HG03565 (cell line): ENCODE data around the gene C19orf47.
"Not testable (repeated sequence)": the region's sequence is repeated elsewhere in the genome, so short reads cannot be mapped to it uniquely, and the experiment has no call there.

Experiments used
- ATAC-seq: cut with Tn5 transposase; IDR thresholded peaks from one replicate; pipeline ENCODE4 v1.9.1; 2021; ENCODE audit warnings: mild to moderate bottlenecking, moderate library complexity; ENCODE audit not compliant: unreplicated experiment

Gene C19orf47

GRCh38 chr19:40377876-40378385, 29.7 kb upstream of the C19orf47 start:
- ATAC-seq = no peak

DNA sequence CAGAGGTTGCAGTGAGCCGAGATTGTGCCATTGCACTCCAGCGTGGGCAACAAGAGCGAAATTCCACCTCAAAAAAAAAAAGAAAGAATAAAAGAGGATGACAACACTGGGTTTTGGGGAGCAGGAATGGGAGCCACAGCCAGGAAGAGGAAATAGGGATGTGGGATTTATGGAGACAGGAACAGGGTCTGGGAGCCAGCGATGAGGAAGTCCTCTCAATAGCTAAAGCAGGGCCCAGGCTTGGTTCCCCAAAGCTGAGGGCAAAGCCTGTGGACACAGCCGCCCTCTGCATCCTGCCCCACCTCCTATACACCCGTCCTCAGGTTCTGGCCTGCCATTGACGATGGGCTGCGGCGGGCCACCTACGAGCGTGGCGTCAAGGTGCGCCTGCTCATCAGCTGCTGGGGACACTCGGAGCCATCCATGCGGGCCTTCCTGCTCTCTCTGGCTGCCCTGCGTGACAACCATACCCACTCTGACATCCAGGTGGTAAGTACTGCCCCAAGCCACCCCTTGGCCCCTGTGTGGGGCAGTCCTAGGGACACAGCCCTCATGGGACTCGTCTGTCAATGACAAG, 28.2 kb upstream of the C19orf47 start:
- ATAC-seq = no peak

GRCh38 chr19:40374084-40374483, 25.9 kb upstream of the C19orf47 start:
- no peak for ATAC-seq

GRCh38 chr19:40371802-40372122, 23.6 kb upstream of the C19orf47 start:
- ATAC-seq = no peak

DNA sequence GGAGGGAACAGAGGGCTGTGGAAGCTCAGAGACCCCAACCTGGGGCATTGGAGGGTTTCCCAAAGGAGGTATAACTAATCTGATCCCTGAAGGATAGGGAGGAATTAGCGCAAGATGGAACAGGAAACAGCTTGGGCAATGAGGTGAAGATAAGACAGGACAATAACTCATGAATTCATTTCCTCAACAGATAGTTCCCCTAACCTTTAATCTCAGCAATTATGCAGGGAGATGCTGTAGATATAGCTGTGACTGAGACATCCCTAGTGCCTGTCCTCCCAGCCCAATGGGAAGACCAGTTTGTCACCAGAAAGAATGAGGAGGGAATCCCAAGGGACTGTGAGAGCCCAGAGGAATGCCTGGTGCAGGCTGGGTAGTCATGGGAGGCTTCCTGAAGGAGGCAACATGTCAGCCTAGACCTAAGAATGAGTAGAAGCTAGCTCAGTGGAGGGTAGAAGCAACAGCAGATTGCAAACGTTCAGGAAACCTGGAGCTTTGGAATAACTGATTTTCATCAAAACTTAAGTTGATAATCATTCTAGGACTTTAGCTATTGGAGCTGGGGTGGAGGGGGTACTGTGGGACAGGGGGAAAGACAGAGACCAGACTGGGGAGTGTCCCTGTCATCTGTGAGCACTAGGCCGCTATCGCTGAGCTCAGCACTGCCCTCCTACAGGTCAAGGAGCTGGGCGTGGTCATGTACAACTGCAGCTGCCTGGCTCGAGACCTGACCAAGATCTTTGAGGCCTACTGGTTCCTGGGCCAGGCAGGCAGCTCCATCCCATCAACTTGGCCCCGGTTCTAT, 23.0 kb upstream of the C19orf47 start:
- no peak for ATAC-seq

- ATAC-seq = not testable (repeated sequence)
These were observed 22.1 kb upstream of the C19orf47 start for GRCh38 chr19:40370253-40370652.

- no peak for ATAC-seq
These were observed 21.6 kb upstream of the C19orf47 start for GRCh38 chr19:40369797-40370196.

DNA sequence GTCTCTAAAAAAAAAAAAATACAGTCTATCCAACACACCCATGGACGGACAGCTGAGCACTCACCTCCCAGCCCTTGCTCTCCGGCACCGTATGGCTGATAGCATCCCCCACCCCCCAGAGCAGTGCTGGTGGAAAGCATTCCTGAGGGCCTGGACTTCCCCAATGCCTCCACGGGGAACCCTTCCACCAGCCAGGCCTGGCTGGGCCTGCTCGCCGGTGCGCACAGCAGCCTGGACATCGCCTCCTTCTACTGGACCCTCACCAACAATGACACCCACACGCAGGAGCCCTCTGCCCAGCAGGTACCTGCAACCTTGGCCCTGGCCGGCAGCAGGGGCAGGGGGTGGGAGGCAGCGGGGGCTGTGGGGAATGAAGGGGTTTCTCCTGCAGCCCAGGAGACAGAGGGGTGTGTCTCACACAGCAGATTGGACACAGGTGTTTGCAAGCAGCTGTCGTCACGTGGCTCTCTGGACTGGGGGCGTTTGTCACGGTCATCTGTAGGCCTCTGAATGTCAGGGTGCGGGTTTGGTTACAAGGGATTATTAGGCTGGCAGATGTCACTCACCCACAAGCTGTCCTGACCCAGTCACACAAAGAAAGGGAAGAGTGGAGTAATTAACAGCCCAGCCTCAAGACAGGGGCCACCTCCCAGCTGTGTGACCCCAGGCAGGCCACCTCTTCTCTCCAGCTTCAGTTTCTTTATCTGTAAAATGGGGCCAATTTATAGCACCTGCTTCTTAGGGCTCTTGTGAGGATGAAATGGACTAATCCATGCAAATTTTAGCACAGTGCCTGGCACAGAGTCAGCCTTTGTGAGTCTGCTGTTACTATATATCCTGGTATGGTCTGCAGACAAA, 19.6 kb upstream of the C19orf47 start:
- ATAC-seq = no peak

DNA sequence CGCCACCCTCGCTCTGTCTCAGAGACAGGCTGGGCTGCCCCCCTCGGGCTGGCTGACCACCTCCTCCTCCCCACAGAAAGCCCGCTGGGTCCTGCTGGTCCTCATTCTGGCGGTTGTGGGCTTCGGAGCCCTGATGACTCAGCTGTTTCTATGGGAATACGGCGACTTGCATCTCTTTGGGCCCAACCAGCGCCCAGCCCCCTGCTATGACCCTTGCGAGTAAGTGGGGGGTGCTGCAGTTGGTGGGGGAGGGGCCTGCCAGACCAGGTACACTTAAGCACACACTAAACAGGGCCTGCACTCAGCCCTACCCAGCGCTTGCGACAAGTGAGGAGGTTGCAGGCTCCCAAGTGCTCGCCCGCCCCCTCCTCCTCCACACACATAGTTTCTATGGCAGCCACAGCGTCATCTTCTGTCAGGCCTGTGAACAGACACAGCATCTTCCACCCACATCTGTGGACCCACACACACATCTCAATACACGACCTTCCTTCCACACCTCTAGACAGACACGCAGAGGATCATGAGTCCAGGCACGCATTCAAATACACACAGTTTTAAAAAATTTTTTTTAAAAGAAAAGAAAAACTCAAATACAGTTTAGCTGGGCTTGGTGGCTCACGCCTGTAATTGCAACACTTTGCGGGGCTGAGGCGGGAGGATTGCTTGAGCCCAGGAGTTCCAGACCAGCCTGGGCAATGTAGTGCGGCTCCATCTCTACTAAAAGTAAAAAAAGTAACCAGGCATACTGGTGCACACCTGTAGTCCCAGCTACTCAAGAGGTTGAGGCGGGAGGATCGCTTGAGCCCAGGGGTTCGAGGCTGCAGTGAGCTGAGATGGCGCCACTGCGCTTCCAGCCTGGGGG, 18.7 kb upstream of the C19orf47 start:
- ATAC-seq = no peak

GRCh38 chr19:40365613-40366401, 17.6 kb upstream of the C19orf47 start:
- no peak for ATAC-seq

- no peak for ATAC-seq
These were observed 16.8 kb upstream of the C19orf47 start for GRCh38 chr19:40365010-40365409.

DNA sequence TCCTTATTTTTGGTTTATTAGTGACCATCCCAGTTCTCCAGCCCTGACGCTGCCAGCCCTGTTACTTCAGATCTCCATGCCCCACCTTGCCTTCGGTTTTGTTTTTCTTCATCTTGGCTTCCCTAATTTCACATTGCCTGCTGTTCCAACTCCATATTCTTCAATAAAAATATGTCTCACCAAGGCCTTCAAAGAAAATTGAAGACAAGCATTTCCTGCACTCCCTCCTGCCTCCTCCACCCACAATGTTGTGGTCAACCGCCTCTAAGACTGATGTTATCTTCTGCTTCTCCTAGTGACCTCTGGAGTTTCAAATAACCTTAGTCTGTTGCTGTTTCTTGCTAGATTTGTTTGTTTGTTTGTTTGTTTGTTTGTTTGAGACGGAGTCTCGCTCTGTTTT, 14.9 kb upstream of the C19orf47 start:
- no peak for ATAC-seq

DNA sequence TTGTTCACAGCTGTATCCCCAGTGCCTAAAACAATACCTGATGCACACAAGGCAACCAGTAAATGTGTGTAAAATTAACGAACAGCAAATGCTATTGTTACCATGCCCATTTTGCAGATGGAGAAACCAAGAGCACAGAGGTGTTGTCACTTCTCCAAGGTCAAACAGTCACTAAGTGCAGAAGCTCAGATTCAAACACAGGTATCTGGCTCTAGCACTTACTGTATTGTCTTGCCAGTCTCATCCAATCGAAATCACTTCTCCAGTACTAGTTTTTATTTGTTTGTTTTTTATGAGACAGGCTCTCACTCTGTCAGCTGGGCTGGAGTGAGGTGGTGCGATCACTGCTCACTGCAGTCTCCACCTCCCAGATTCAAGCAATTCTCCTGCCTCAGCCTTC, 14.0 kb upstream of the C19orf47 start:
- ATAC-seq = no peak

- no peak for ATAC-seq
These were observed 12.6 kb upstream of the C19orf47 start for GRCh38 chr19:40360708-40361241.

DNA sequence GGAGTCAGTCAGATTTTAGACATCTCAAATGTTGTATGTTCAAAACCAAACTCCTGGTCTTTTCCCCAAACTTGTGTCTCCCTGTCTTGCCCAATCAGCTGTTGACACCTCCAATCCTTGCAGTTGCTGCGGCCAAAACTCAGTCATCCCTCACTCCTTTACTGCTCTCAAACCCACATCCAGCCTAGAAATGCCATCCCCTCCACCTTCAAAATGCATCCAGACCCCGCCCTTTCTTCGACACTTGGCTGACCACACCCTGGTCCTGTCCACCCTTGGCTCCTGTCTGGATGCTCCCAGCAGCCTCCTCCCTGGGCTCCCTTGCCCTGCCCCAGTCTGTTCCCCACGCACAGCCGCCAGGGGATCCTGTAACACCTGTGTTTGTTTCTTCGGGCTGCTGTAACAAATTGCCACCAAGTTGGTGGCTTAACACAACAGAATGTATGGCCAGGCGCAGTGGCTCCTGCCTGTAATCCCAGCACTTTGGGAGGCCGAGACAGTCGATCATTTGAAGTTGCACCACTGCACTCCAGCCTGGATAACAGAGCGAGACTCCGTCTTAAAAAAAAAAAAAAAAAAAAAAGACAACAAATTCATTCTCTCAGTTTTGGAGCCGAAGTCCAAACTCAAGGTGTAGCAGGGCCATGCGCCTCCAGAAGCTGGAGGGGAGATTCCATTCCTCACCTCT, 12.0 kb upstream of the C19orf47 start:
- ATAC-seq = no peak

- no peak for ATAC-seq
These were observed 10.6 kb upstream of the C19orf47 start for GRCh38 chr19:40358773-40359172.

GRCh38 chr19:40357640-40358039, 9.4 kb upstream of the C19orf47 start:
- no peak for ATAC-seq

- ATAC-seq = no peak
These were observed 8.7 kb upstream of the C19orf47 start for GRCh38 chr19:40356681-40357595.
